Activated CD8-positive, alpha-beta T cell treated with anti-CD3 and anti-CD28 coated beads, Interleukin-2, amount 10 ng/mL, durations not matched to agents 7 days and 5 days (primary cell): Measurements from ENCODE around the gene CDSN. TPM values are rescaled to one million over a fixed set of nuclear protein-coding genes. Genes with fewer than 3 reads are reported as not detected.

Experiments
- ATAC-seq: fragments of 150-1000 bp; cut with Tn5 transposase; one replicate; pipeline ENCODE4 v1.10.0; 2021; ENCODE audit warnings: moderate library complexity
- CTCF ChIA-PET: fragments of 350-600 bp; sonication (Branson Sonifier 250); formaldehyde crosslinking; loops from one replicate; lab custom pipeline; 2021; ENCODE audit warnings: antibody characterized with exemption; lab: Charles Lee
- POLR2A ChIA-PET: fragments of 350-600 bp; sonication (Branson Sonifier 250); formaldehyde crosslinking; loops from one replicate; lab custom pipeline; 2021; ENCODE audit warnings: antibody characterized with exemption; lab: Charles Lee
- DNase-seq: peaks from one replicate; pipeline ENCODE4 v3.0.0-alpha.2; 2020
- H3K27ac Mint-ChIP-seq: one replicate; pipeline ENCODE4 v1.8.0; 2021; ENCODE audit warnings: mild to moderate bottlenecking, mixed read lengths
- H3K27me3 Mint-ChIP-seq: one replicate; pipeline ENCODE4 v1.8.0; 2021; ENCODE audit warnings: low read depth, mixed read lengths
- H3K36me3 Mint-ChIP-seq: one replicate; pipeline ENCODE4 v1.8.0; 2021; ENCODE audit warnings: low read depth, mixed read lengths
- H3K4me1 Mint-ChIP-seq: one replicate; pipeline ENCODE4 v1.8.0; 2021; ENCODE audit warnings: low read depth, mixed read lengths
- H3K4me3 Mint-ChIP-seq: one replicate; pipeline ENCODE4 v1.8.0; 2021; ENCODE audit warnings: mild to moderate bottlenecking, mixed read lengths
- H3K9me3 Mint-ChIP-seq: one replicate; pipeline ENCODE4 v1.8.0; 2022; ENCODE audit warnings: mixed read lengths; ENCODE audit not compliant: insufficient read depth
- total RNA-seq, 2 experiments: library from RNA; stranded (reverse); gene quantifications; one replicate each; pipeline ENCODE4 v1.2.3, GENCODE V29; 2021

CDSN gene
- total RNA-seq, 2 experiments from 2014 or later: not detected

GRCh38 chr6:31126396-31127175 lies 6.3 kb upstream of the CDSN start:
- Mint-ChIP-seq H3K4me3 (no peak overlapping the region), H3K9me3 (no peaks in the 10 kb centered on the region), H3K4me1 (no peaks in the 10 kb centered on the region), H3K36me3 (no peaks in the 10 kb centered on the region), H3K27ac (no peak overlapping the region), H3K27me3 (peaks cover 10% of the 10 kb centered on the region)
- DNase-seq (no peak), ATAC-seq (no peak)
- POLR2A ChIA-PET: no interaction called here
- CTCF ChIA-PET: interaction anchor here (1.0 to 2.1 kb wide), 6 partner anchors 11 to 336 kb away, joined by 3 to 6 read pairs (median 4); partner anchors contain the start of gene VARS2

DNA sequence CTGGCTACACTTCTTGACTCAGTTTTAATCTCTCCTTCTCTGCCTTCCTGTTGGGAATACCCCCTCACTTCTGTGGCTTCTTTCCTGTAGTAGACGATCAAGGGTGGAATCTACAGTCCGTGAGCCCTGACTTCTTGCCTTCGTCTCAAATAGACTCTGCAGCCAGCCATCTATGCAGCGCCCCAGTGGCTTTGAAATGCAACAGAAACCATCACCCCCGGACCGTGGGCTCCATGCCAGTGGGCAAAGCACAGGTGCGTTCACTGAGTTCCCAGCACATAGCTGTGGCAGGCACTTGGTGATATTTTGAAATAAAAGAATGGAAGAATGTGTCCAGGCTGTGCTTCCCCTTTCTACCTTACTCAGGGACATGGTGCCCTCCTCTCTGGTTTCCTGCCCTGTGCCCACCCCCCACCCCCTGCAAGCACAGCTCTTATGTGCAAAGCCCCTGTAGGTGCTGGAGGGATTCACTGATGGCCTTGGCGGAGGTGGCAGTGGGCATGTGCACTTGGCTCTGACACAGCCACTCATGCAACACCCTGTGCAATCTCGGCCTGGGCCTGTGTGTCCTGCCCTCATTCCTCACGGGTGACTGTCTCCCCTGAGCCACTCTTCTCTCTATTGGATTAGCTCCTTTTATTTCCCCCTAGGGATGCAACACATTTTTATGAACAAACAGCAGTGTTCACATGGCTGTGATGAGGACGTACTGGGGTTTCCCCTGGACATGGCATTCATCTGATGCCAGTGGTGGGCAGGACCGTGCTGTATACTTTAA lies 5.5 kb upstream of the CDSN start:
- Mint-ChIP-seq H3K4me1 (no peaks in the 10 kb centered on the region), H3K27me3 (peaks cover 9% of the 10 kb centered on the region), H3K9me3 (no peaks in the 10 kb centered on the region), H3K36me3 (no peaks in the 10 kb centered on the region), H3K27ac (no peak overlapping the region), H3K4me3 (no peak overlapping the region)
- ChIA-PET CTCF (interaction anchor here (1.1 to 2.1 kb wide), 2 partner anchors 46 to 67 kb away, joined by 3 to 5 read pairs; no protein-coding TSS in a partner anchor), POLR2A (no interaction called here)
- DNase-seq: no peak
- ATAC-seq: no peak

DNA sequence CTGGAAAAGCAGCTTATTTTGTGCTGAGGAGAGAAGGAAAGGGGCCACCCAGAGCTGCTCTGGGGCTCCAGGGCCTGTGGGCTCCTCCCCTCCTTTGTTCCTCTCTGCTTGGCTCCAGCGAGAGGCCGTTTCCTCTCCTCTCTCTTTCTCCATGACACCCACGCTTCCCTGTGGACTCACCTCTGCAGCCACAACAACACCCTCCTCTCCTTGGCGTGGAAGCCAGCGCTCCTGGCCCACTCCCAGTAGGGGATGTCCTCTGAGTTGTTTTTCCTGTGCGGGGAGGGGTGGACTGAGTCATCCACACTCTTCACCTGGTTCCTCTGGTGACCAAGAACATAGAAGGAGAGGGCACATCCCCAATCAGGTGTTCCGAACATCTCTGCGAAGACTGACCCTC lies 4.9 kb upstream of the CDSN start:
- ATAC-seq (no peak), DNase-seq (no peak)
- Mint-ChIP-seq H3K4me1 (no peaks in the 10 kb centered on the region), H3K27me3 (peaks cover 9% of the 10 kb centered on the region), H3K4me3 (no peak overlapping the region), H3K36me3 (no peaks in the 10 kb centered on the region), H3K9me3 (no peaks in the 10 kb centered on the region), H3K27ac (no peak overlapping the region)
- POLR2A ChIA-PET: no interaction called here
- CTCF ChIA-PET: no interaction called here

DNA sequence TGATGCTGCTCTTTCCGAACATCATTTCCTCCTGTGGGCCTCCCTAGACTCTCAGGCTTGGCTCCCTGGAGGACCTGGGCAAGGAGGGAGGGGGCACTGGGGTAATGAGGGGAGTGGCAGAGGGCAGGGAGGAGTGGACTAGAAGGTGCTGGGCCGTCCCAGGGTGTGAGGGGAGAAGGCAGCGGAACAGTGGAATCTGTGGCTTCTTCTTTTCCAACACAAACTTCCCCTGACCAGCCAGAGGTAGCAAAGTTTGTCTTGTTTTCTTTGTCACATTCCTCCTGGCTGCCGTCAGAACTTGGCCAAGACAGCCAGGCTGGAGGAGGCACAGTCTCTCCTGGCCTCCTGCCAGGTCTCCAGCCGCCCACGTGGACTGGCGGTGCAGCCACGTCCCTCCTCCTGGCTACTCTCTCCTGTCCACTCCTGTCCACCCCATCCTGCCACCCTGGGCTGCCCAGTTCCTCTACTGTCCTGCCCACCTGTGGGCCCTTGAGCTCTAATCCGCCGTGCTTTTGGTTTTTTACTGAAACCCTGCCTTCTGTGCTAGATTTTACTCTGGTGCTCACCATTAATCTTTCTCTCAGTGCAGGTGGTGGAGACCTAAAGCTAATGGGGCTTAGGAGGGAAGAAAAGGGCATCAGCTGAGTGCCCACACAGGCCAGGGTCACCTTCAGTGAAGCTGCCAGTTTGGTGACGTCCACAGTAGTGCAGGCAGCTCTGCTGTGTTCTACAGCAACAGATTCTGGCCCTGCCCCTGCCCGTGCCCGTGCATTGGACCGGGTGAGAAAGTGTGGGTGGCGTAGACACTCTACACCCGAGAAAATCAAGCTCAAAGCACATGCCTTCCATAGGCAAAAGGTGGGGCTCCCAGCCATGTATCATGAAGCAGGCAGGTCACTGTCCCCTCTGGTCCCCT lies 2.8 kb upstream of the CDSN start:
- POLR2A ChIA-PET: no interaction called here
- Mint-ChIP-seq H3K4me3 (no peak overlapping the region), H3K27ac (no peak overlapping the region), H3K27me3 (peaks cover 4% of the 10 kb centered on the region), H3K36me3 (no peaks in the 10 kb centered on the region), H3K4me1 (no peaks in the 10 kb centered on the region), H3K9me3 (no peaks in the 10 kb centered on the region)
- CTCF ChIA-PET: interaction anchor here (1.2 kb wide), 1 partner anchor 9 kb away, joined by 3 read pairs; no protein-coding TSS in a partner anchor
- ATAC-seq: peak; percentile 28
- no peak for DNase-seq

- Mint-ChIP-seq H3K9me3 (no peaks in the 10 kb centered on the region), H3K27me3 (peaks cover 4% of the 10 kb centered on the region), H3K36me3 (no peaks in the 10 kb centered on the region), H3K27ac (no peak overlapping the region), H3K4me1 (no peaks in the 10 kb centered on the region), H3K4me3 (no peak overlapping the region)
- DNase-seq (no peak), ATAC-seq (no peak)
- POLR2A ChIA-PET: no interaction called here
- CTCF ChIA-PET: interaction anchor here (1.0 to 1.3 kb wide), 3 partner anchors 8 to 34 kb away, joined by 3 read pairs; no protein-coding TSS in a partner anchor
These were observed 1.0 kb upstream of the CDSN start for GRCh38 chr6:31121131-31121790.

- Mint-ChIP-seq H3K27ac (no peak overlapping the region), H3K36me3 (no peaks in the 10 kb centered on the region), H3K4me1 (no peaks in the 10 kb centered on the region), H3K27me3 (peaks cover 8% of the 10 kb centered on the region), H3K4me3 (no peak overlapping the region), H3K9me3 (no peaks in the 10 kb centered on the region)
- ATAC-seq: no peak
- no peak for DNase-seq
- ChIA-PET CTCF (interaction anchor here (0.5 to 2.3 kb wide), 3 partner anchors 12 to 39 kb away, joined by 3 to 8 read pairs (median 4); no protein-coding TSS in a partner anchor), POLR2A (interaction anchor here (0.6 kb wide), 1 partner anchor 28 kb away, joined by 3 read pairs; no protein-coding TSS in a partner anchor)
These were observed 2.1 kb downstream of the CDSN start for GRCh38 chr6:31118178-31118577.

DNA sequence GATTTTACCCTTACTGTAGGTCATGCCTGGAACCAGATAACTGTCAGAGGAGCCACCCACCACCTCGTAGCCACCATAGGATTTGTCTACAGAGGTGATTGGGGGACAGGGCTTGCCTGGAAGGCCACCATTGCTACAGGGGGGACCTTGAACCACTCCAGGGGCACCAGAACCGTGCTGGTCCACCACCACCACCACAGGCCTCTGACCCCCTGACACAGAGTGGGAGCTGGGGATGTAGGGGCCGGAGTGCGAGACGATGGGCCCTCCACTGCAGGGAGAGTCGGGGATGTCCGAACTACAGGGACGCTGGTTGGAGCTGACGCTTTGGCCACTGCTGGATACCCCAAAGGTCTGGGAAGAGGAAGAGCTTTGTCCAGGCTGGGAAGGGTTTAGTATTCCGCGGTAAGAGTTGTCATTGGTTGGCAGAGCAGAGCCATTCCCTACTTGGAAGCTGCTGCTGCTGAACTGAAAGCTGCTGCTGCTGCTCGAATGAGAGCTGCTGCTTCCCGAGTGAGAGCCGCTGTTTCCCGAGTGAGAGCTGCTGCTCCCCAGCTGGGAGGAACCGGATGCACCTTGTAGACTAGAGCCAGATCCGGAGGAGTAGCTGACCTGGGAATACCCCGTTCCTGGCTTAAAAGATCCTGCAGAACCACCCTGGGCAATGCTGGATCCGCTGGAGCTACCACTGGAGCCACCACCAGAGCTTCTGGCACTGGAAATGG lies 3.4 kb downstream of the CDSN start:
- H3K36me3 Mint-ChIP-seq: no peaks in the 10 kb centered on the region
- CTCF ChIA-PET: interaction anchor here (1.7 kb wide), 1 partner anchor 29 kb away, joined by 6 read pairs; no protein-coding TSS in a partner anchor
- POLR2A ChIA-PET: no interaction called here
- H3K4me3 Mint-ChIP-seq: no peak overlapping the region
- ATAC-seq (no peak), DNase-seq (no peak)
- no peaks in the 10 kb centered on the region for H3K4me1 Mint-ChIP-seq
- H3K27me3 Mint-ChIP-seq: peaks cover 8% of the 10 kb centered on the region
- H3K27ac Mint-ChIP-seq: no peak overlapping the region
- no peaks in the 10 kb centered on the region for H3K9me3 Mint-ChIP-seq

DNA sequence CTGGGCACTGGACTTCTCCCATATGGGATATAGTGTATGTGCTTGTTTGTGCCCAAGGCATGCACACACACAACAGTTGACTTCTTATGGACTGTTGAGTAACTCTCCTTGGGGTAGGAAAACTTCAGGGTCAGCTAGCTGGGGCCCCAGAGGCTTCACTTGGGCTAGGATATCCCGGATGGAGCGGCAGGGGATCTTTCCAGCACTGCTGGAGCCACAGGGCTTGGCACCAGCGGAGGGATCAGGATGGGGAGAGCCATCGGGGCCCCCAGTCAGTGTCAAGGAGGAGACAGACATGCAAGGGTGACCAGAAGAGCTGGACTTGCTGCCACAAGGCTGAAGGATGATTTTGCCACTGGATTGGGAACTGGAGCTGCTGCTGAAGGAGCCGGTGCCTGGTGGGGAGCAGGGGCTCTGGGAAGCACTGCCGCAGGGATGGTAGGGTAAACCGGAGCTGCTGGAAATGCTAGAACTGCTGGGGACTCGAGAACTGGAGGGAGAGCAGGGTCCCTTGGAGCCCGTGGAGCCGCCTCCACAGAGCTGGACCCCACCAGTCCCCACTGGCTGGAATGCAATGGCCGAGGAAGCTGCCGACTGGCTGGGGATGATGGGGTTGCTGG lies 4.2 kb downstream of the CDSN start:
- H3K4me3 Mint-ChIP-seq: no peak overlapping the region
- H3K36me3 Mint-ChIP-seq: no peaks in the 10 kb centered on the region
- no peaks in the 10 kb centered on the region for H3K4me1 Mint-ChIP-seq
- ChIA-PET POLR2A (no interaction called here), CTCF (interaction anchor here (1.7 kb wide), 1 partner anchor 29 kb away, joined by 6 read pairs; no protein-coding TSS in a partner anchor)
- no peak overlapping the region for H3K27ac Mint-ChIP-seq
- no peaks in the 10 kb centered on the region for H3K9me3 Mint-ChIP-seq
- DNase-seq (no peak), ATAC-seq (no peak)
- H3K27me3 Mint-ChIP-seq: peaks cover 8% of the 10 kb centered on the region

DNA sequence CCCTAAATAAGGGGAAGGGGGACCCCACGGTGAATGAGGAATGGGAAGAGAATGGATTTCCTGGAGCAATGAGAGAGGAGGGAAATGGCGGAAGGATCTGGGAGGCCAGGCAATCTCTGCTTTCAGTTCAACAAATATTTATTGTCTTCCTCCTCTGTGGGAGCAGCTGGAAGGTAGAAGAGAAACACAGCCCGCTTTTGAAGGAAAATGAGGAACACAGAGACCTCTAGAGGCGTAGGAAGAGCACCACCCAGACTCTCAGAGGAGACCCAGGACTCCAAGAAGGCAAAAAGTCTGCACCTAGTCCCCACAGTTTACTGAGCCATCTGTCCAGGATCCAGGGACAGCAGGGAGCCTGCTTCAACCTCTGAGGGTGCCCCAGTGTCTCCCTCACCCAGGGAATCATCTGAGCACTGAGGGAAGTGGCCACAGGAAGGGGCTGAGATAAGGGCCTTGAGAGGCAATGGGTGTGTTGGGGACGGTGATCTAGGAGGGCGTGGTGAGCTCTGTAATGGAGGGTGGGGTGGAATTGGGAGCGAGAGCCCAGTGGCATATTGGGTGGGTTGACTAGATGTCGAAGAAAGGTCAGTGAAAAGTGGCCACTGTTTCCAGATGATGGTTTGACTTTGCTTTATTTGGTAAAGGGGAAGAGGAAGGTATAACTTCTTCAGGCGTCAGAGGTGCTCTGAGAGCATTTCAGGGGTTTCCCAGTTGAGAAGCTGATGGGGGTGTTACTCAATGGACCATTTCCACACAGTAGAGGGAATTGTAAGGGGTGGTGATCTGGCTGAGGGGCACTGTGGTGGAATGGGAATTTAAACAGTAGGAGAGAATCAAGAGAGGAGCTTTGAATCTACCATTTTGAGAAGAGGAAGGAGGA lies 5.0 kb downstream of the CDSN start:
- no peak for DNase-seq
- ATAC-seq: no peak
- H3K4me3 Mint-ChIP-seq: no peak overlapping the region
- ChIA-PET POLR2A (no interaction called here), CTCF (interaction anchor here (1.7 kb wide), 1 partner anchor 28 kb away, joined by 6 read pairs; no protein-coding TSS in a partner anchor)
- H3K27ac Mint-ChIP-seq: no peak overlapping the region
- H3K9me3 Mint-ChIP-seq: no peaks in the 10 kb centered on the region
- H3K27me3 Mint-ChIP-seq: peaks cover 12% of the 10 kb centered on the region
- H3K36me3 Mint-ChIP-seq: no peaks in the 10 kb centered on the region
- no peaks in the 10 kb centered on the region for H3K4me1 Mint-ChIP-seq
